IPS-11a (cell line): ENCODE data around the gene RXFP3.
"Not testable (repeated sequence)": the region's sequence is repeated elsewhere in the genome, so short reads cannot be mapped to it uniquely, and the experiment has no call there.

Experiments
- H3K4me3 ChIP-seq: one replicate; pipeline ENCODE4 v1.5.1; 2013; ENCODE audit warnings: low read depth, low read length, control low read depth

The RXFP3 gene

GRCh38 chr5:33934176-33934575, 2.0 kb upstream of the RXFP3 start:
- H3K4me3 ChIP-seq = no peak overlapping the region

GRCh38 chr5:33936004-33936380, 194 bp upstream of the RXFP3 start:
- peak overlapping the region; percentile 60 for H3K4me3 ChIP-seq

- H3K4me3 ChIP-seq = no peak overlapping the region
These were observed 976 bp downstream of the RXFP3 start for GRCh38 chr5:33937017-33937706.

- no peak overlapping the region for H3K4me3 ChIP-seq
These were observed 1.7 kb downstream of the RXFP3 start for GRCh38 chr5:33937707-33938506.

GRCh38 chr5:33938507-33938796, 2.3 kb downstream of the RXFP3 start:
- H3K4me3 ChIP-seq = no peak overlapping the region

GRCh38 chr5:33938881-33939280, 2.7 kb downstream of the RXFP3 start:
- no peak overlapping the region for H3K4me3 ChIP-seq

GRCh38 chr5:33939556-33940262, 3.5 kb downstream of the RXFP3 start:
- H3K4me3 ChIP-seq = no peak overlapping the region

GRCh38 chr5:33941090-33941489, 4.9 kb downstream of the RXFP3 start:
- H3K4me3 ChIP-seq = no peak overlapping the region

- no peak overlapping the region for H3K4me3 ChIP-seq
These were observed 8.5 kb downstream of the RXFP3 start for GRCh38 chr5:33944543-33945132.

- H3K4me3 ChIP-seq = not testable (repeated sequence)
These were observed 16.0 kb downstream of the RXFP3 start for GRCh38 chr5:33952175-33952574.

- no peak overlapping the region for H3K4me3 ChIP-seq
These were observed 21.5 kb downstream of the RXFP3 start for GRCh38 chr5:33957577-33958150.

GRCh38 chr5:33958176-33958575, 22.0 kb downstream of the RXFP3 start:
- no peak overlapping the region for H3K4me3 ChIP-seq

- no peak overlapping the region for H3K4me3 ChIP-seq
These were observed 28.0 kb downstream of the RXFP3 start for GRCh38 chr5:33964132-33964700.

GRCh38 chr5:33966805-33967204, 30.6 kb downstream of the RXFP3 start:
- no peak overlapping the region for H3K4me3 ChIP-seq

GRCh38 chr5:33968211-33969005, 32.2 kb downstream of the RXFP3 start:
- H3K4me3 ChIP-seq = no peak overlapping the region

- no peak overlapping the region for H3K4me3 ChIP-seq
These were observed 33.6 kb downstream of the RXFP3 start for GRCh38 chr5:33969572-33970452.

- no peak overlapping the region for H3K4me3 ChIP-seq
These were observed 37.1 kb downstream of the RXFP3 start for GRCh38 chr5:33973271-33973670.

GRCh38 chr5:33975852-33976251, 39.7 kb downstream of the RXFP3 start:
- H3K4me3 ChIP-seq = no peak overlapping the region

GRCh38 chr5:33976307-33976706, 40.1 kb downstream of the RXFP3 start:
- H3K4me3 ChIP-seq = no peak overlapping the region
